OCI-LY7 (cell line): ENCODE measurements around the gene MEOX1. TPM values are rescaled to one million over a fixed set of nuclear protein-coding genes. Genes with fewer than 3 reads are reported as not detected.

ENCODE experiments used
- BruUV-seq: library from RNA; stranded (reverse); fragments of 400-500 nt; replicated peaks from 2 replicates; lab custom pipeline; 2021; lab: Mats Ljungman, UMichigan
- CTCF ChIA-PET: fragments of 300-600 bp; sonication (Branson Sonifier 250); formaldehyde crosslinking; loops from one replicate; lab custom pipeline; 2022; ENCODE audit warnings: antibody characterized with exemption; ENCODE audit not compliant: unreplicated experiment; lab: Charles Lee
- POLR2A ChIA-PET: fragments of 300-600 bp; sonication (Branson Sonifier 250); formaldehyde crosslinking; loops from one replicate; lab custom pipeline; 2022; ENCODE audit warnings: antibody characterized with exemption; lab: Charles Lee
- DNase-seq: peaks from one replicate; pipeline ENCODE4 v3.0.0-alpha.2; 2015; ENCODE audit warnings: low spot score
- H2AFZ ChIP-seq: fragments of 200-600 bp; sonication (generic), shearing (Covaris generic); 2 replicates; pipeline ENCODE4 v1.6.1; 2014; ENCODE audit warnings: mild to moderate bottlenecking, antibody characterized with exemption, low read length, moderate library complexity
- H3K27ac ChIP-seq: fragments of 200-600 bp; sonication (generic); 2 replicates; pipeline ENCODE4 v1.5.1; 2014; ENCODE audit warnings: mixed run types, low read depth, mild to moderate bottlenecking, moderate library complexity, low read length, inconsistent platforms; ENCODE audit not compliant: poor library complexity, severe bottlenecking
- H3K36me3 ChIP-seq: fragments of 200-600 bp; sonication (generic); 2 replicates; pipeline ENCODE4 v1.6.1; 2014; ENCODE audit warnings: mild to moderate bottlenecking, antibody characterized with exemption, low read length, moderate library complexity, mixed read lengths; ENCODE audit not compliant: insufficient read depth
- H3K4me1 ChIP-seq: fragments of 200-600 bp; sonication (generic); 2 replicates; pipeline ENCODE4 v1.5.1; 2014; ENCODE audit warnings: mild to moderate bottlenecking, low read length; ENCODE audit not compliant: insufficient read depth, poor library complexity, severe bottlenecking
- H3K4me2 ChIP-seq: fragments of 200-600 bp; sonication (generic); 2 replicates; pipeline ENCODE4 v1.6.1; 2014; ENCODE audit warnings: mild to moderate bottlenecking, low read length
- H3K4me3 ChIP-seq: fragments of 200-600 bp; sonication (generic); 2 replicates; pipeline ENCODE4 v1.5.1; 2014; ENCODE audit warnings: mild to moderate bottlenecking, low read depth, low read length; ENCODE audit not compliant: poor library complexity, severe bottlenecking
- H3K79me2 ChIP-seq: fragments of 200-600 bp; sonication (generic); 2 replicates; pipeline ENCODE4 v1.6.1; 2016; ENCODE audit warnings: low read depth, mild to moderate bottlenecking, low read length, moderate library complexity, mixed read lengths; ENCODE audit not compliant: insufficient read depth
- H3K9me2 ChIP-seq: fragments of 200-600 bp; sonication (generic); 2 replicates; pipeline ENCODE4 v1.6.1; 2016; ENCODE audit warnings: mild to moderate bottlenecking, low read length, mixed read lengths; ENCODE audit not compliant: insufficient read depth
- H3K9me3 ChIP-seq: fragments of 200-600 bp; sonication (generic); 2 replicates; pipeline ENCODE4 v1.6.1; 2014; ENCODE audit warnings: mild to moderate bottlenecking, mixed run types, low read length, mixed read lengths
- H4K20me1 ChIP-seq: fragments of 200-600 bp; sonication (generic); 2 replicates; pipeline ENCODE4 v1.6.1; 2014; ENCODE audit warnings: mild to moderate bottlenecking, antibody characterized with exemption, low read length, moderate library complexity, mixed read lengths; ENCODE audit not compliant: insufficient read depth
- CTCF ChIP-seq: fragments of 200-600 bp; sonication (generic); conservative IDR thresholded peaks from 2 replicates; pipeline ENCODE4 v1.5.1; 2014; ENCODE audit warnings: mild to moderate bottlenecking, antibody characterized with exemption, low read length, moderate library complexity, mixed read lengths
- EZH2phosphoT487 ChIP-seq: fragments of 200-600 bp; sonication (generic); IDR thresholded peaks from 2 replicates; pipeline ENCODE4 v1.6.1; 2018; ENCODE audit warnings: low read depth, borderline replicate concordance, mild to moderate bottlenecking, mixed run types, antibody characterized with exemption, low read length, moderate library complexity, mixed read lengths
- intact Hi-C: fragments of 100-400 bp; cut with micrococcal nuclease; formaldehyde crosslinking; loops from one replicate; pipeline ENCODE4 v1.10.0; 2022; ENCODE audit not compliant: unreplicated experiment
- total RNA-seq, 2 experiments: library from RNA; depleted of rRNA in 1 of 2; stranded (reverse); fragments of >200 nt in 1 of 2; shearing (Covaris generic) in 1 of 2; gene quantifications; 2 replicates each; pipeline ENCODE4 v1.2.3, GENCODE V29; 2014 to 2022

Gene MEOX1
- total RNA-seq, 2 experiments from 2014 or later = not detected

DNA sequence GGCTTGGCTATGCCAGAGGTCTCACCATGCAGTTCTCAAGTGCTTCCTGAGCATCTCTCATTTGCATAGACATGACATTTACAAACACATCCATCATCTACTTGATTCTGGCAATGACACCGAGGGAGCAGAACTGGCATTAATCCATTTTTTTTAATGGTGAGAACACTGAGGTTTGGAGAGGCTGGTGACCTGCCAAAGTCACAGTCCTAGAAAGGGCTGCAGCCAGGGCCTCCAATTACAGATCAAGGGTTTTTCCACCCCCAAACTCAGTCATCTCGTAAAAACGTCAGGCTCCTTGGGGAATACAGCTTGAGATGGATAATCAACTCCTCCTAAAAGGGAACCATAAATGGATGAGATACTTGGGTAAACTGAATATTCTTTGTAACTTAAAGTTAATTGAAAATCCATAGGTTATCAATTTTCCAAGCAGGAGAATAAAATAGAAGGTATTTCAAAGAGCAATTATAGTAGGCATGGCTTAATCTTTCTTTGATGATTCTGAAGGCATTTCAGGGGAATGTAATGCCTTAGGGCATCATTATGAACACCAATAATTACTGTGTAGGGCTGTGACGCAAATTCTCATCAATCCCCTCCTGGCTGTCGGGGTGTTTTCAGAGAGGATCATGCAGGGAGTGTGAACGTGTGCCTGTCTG lies 9.4 kb upstream of the MEOX1 start:
- intact Hi-C loops = loop anchor here (5.0 kb wide), 1 partner anchor 279 kb away; no protein-coding TSS in a partner anchor
- Histone ChIP-seq H3K9me3 (no peaks in the 10 kb centered on the region), H2AFZ (no peak overlapping the region), H3K4me2 (no peak overlapping the region), H3K4me3 (no peak overlapping the region), H3K27ac (no peak overlapping the region), H3K36me3 (no peaks in the 10 kb centered on the region), H4K20me1 (no peaks in the 10 kb centered on the region), H3K4me1 (no peaks in the 10 kb centered on the region), H3K9me2 (no peaks in the 10 kb centered on the region), H3K79me2 (no peaks in the 10 kb centered on the region)
- POLR2A ChIA-PET = no interaction called here
- CTCF ChIA-PET = no interaction called here
- DNase-seq = no peak
- BruUV-seq = no TSS peak
- TF ChIP-seq EZH2phosphoT487 (no peak), CTCF (no peak)

- ChIA-PET POLR2A (no interaction called here), CTCF (no interaction called here)
- H3K36me3 ChIP-seq = no peaks in the 10 kb centered on the region
- no peaks in the 10 kb centered on the region for H3K79me2 ChIP-seq
- no peak overlapping the region for H3K27ac ChIP-seq
- H2AFZ ChIP-seq = no peak overlapping the region
- H3K4me2 ChIP-seq = no peak overlapping the region
- H4K20me1 ChIP-seq = no peaks in the 10 kb centered on the region
- no TSS peak for BruUV-seq
- no peak for TF ChIP-seq EZH2phosphoT487
- no peak for TF ChIP-seq CTCF
- H3K4me3 ChIP-seq = no peak overlapping the region
- intact Hi-C loops = loop anchor here (5.0 kb wide), 1 partner anchor 278 kb away; no protein-coding TSS in a partner anchor
- no peaks in the 10 kb centered on the region for H3K4me1 ChIP-seq
- H3K9me2 ChIP-seq = no peaks in the 10 kb centered on the region
- DNase-seq = no peak
- no peaks in the 10 kb centered on the region for H3K9me3 ChIP-seq
These were observed 8.9 kb upstream of the MEOX1 start for GRCh38 chr17:43670645-43671030.

DNA sequence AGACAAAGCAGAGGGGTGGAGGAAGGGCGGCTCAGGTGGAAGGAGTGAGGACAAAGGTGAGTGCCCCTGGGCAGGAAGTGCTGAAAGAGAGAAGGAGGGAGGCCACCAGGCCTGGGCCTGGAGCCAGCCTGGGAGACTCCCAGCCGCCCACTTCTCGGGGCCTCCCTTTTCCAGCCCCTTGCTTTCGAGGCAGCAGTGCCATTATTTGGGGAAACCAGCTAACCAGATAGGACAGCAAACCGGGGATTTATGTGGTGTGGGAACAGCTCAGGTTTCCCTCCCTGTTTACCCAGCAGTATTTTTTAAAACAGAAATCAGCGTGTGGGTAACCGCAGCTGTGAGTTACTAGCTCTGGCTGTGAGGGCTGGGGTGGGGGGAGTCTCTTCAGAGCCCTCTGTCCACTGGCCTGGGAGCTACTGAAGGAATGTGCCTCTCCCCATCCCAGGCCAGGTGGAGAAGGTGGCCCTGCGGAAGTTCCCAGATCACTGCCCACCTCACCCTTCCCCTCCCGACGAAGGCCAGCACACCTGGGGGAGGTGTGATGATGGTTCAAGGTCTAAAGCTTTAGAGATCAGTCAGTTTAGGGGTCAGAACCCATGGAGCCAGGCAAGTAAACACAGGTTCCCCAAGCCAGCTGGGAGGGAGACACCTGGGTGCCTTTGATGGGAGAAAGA lies 8.4 kb upstream of the MEOX1 start:
- intact Hi-C loops = loop anchor here (5.0 kb wide), 1 partner anchor 278 kb away; no protein-coding TSS in a partner anchor
- Histone ChIP-seq H3K4me1 (no peaks in the 10 kb centered on the region), H3K4me2 (no peak overlapping the region), H2AFZ (no peak overlapping the region), H3K36me3 (no peaks in the 10 kb centered on the region), H3K9me2 (no peaks in the 10 kb centered on the region), H3K27ac (no peak overlapping the region), H4K20me1 (no peaks in the 10 kb centered on the region), H3K79me2 (no peaks in the 10 kb centered on the region), H3K9me3 (no peaks in the 10 kb centered on the region), H3K4me3 (no peak overlapping the region)
- TF ChIP-seq EZH2phosphoT487 (no peak), CTCF (no peak)
- ChIA-PET POLR2A (no interaction called here), CTCF (no interaction called here)
- no TSS peak for BruUV-seq
- DNase-seq = no peak
